ENCODE results near the gene CAPZA1. TPM values are rescaled to one million over a fixed set of nuclear protein-coding genes. Genes with fewer than 3 reads are reported as not detected.

The CAPZA1 gene
- total RNA-seq, 1 experiment from 2014 or later, result 97.5 TPM

GRCh38 chr1:112700290-112701226 is 80.9 kb downstream of the CAPZA1 start (continued):
- no peak for TF ChIP-seq ZNF317 (CRISPR knock-in tag; IDR thresholded peaks at IDR 0.05; ENCODE audit: borderline replicate concordance, low read depth)
- TF ChIP-seq ZNF121 (CRISPR knock-in tag; IDR thresholded peaks at IDR 0.05), result no peak

GRCh38 chr1:112701227-112702066 is 81.8 kb downstream of the CAPZA1 start:
- DNase-seq (ENCODE audit: low spot score) (no peak), ATAC-seq (no peak)
- ChIA-PET CTCF (interaction anchor here (1.5 to 1.8 kb wide), 2 partner anchors 29 to 311 kb away, joined by 3 to 13 read pairs; no protein-coding TSS in a partner anchor), POLR2A (interaction anchor here (1.4 kb wide), 1 partner anchor 27 kb away, joined by 7 read pairs; the partner anchor contains the start of gene MOV10)
- no peak for TF ChIP-seq CDX4 (CRISPR knock-in tag; IDR thresholded peaks at IDR 0.05; ENCODE audit: borderline replicate concordance)
- TF ChIP-seq JUN (CRISPR knock-in tag; IDR thresholded peaks at IDR 0.05), result no peak
- TF ChIP-seq IRF2 (CRISPR knock-in tag; IDR thresholded peaks at IDR 0.05; ENCODE audit: borderline replicate concordance, low read depth), result no peak
- no peak for TF ChIP-seq ARID4B (CRISPR knock-in tag; IDR thresholded peaks at IDR 0.05; ENCODE audit: borderline replicate concordance)
- no peak for TF ChIP-seq ZNF396 (CRISPR knock-in tag; IDR thresholded peaks at IDR 0.05; ENCODE audit: borderline replicate concordance)
- TF ChIP-seq ATF6 (CRISPR knock-in tag; IDR thresholded peaks at IDR 0.05), result no peak
- no peak for TF ChIP-seq SP1 (CRISPR knock-in tag; conservative IDR thresholded peaks at IDR 0.05)
- TF ChIP-seq MLX (CRISPR knock-in tag; IDR thresholded peaks at IDR 0.05), result no peak
- no peak for TF ChIP-seq ZNF219 (CRISPR knock-in tag; IDR thresholded peaks at IDR 0.05; ENCODE audit: borderline replicate concordance)
- no peak for TF ChIP-seq USF2 (CRISPR knock-in tag; IDR thresholded peaks at IDR 0.05)
- no peak for TF ChIP-seq NFE2L1 (CRISPR knock-in tag; IDR thresholded peaks at IDR 0.05)
- peaks cover 31% of the 10 kb centered on the region for H3K27me3 Mint-ChIP-seq (ENCODE audit: low read depth)
- peaks cover 45% of the 10 kb centered on the region for H3K36me3 Mint-ChIP-seq
- 0 out of 2 replicates have a peak overlapping the region, but pooled peaks have one; percentile 3 for H3K27ac Mint-ChIP-seq
- H3K4me3 Mint-ChIP-seq, result peak overlapping the region; percentile 17; the same call in 1 of the 2 replicates
- peaks cover 85% of the 10 kb centered on the region for H3K4me1 Mint-ChIP-seq
- H3K9me3 Mint-ChIP-seq, result no peaks in the 10 kb centered on the region
